NCI-H2196 treated with DMSO at 0.1 percent for 48 hours (cell line): ENCODE results near the gene CD163.
"Not testable (repeated sequence)": the region's sequence is repeated elsewhere in the genome, so short reads cannot be mapped to it uniquely, and the experiment has no call there.

Experiments
- DNase-seq: peaks from one replicate; lab custom pipeline; 2025; ENCODE audit not compliant: unreplicated experiment; lab: John Stamatoyannopoulos, UW

The CD163 gene

DNA sequence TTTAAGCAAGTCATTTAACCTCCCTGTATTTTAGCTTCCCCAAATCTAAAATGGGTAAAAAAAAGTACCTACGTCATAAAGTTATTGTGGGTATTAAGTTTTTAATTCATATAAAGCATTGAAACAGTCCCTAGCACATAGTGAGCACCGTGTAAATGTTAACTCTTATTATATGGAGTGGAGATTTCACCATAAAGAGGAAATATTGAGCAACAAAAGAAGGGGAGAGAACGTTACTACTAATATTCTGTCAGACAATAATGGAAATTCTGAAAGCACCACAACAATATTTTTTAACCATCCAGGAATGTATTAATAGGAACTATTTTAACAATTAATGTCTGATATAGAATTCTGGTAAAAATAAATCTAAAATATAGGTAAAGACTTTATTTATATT lies 51.8 kb downstream of the CD163 start:
- no peak for DNase-seq

DNA sequence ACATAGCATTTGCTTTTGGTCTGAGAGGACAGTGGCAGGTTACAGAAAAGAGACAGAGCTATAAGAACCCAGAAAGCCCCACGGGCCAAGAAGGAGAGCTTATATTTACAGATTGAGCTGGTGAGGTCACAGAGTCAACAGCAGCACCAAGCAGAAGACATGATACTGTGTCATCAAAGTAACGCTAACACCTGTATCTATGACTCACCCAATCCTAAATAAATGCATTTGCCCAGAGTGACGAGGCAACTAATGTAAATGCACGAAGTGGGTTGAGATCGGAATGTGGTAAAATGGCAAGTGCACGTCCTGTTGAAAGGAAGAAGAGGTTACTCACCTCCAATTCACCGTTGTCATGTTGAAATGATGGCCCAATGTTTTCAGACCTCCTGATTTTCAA lies 52.9 kb downstream of the CD163 start:
- no peak for DNase-seq

DNA sequence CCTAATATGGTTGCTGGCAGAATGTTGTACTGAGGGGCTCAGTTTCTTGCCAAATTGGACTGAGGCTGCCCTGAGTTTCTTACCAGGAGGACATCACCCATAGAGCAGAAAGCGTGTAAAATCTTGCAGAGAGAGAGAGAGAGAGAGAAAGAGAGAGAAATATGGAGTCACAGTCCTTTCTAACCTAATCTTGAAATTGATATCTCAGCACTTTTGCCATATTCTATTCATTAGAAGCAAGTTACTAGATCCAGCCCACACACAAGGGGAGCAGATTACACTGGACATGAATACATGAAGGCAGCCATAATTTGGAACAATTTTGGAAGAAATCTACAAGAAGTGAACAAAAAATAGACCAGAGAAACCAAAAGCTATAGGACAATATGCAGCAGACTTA lies 55.5 kb downstream of the CD163 start:
- no peak for DNase-seq

DNA sequence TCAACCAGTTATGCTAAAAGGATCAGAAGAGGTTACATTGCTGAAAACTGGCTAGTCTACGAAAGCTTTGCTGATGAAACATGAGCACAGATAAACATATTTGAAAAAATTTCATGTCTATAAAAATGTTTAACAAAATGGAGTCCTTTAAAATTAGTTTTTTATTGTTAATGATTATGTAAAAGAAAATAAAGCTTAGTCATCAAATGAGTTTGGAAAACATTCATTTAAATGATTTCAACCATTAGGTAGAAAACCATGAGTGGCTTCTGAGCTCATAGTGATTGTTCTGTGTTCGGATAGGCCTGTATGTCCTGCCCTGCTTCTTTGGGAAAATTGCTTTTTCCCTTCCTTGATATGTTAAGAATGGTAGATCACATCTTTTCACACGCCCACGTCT lies 59.0 kb downstream of the CD163 start:
- no peak for DNase-seq

DNA sequence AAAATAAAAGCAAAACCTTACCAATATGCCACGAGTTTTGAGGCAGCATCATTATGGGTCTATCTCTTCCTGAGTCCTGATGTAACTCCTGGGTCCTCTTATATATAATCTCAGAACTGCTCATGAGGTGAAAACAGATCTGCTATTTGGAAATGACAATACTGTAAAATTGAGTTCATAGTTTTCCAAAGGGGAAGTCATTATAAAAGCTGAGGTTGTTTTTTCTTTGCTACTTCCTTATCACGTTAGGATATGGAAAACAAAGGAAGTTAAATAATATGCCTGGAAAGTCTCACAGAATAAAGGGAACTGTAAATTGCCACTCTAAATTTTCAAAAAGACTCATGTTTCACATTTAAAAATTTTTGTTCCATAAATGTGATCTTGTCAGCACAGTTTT lies 59.5 kb downstream of the CD163 start, which contains the start of gene CD163L1:
TSS of gene CD163L1 (minus strand) at position 78 of the 400 bp plus-strand sequence. CDS start at position 52, 26 bp downstream.
- DNase-seq, result no peak

DNA sequence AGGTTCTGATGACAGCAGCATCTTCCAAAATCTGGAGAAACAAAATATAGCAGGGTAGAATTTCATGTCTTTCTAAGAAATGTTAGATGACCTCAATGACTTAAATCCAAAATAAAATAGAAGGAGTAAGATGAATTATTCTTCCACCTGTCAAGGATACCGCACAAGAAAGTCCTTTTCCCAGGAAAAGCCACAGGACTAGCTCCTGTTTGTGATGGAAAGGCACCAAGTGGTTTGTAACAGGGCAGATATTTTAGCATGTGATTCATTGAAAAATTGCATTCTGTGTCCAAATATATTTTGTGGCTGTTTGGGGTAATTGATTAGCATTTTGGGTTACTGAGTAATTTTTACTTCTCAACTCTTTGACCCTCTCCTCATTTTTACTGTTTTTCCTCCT lies 62.4 kb downstream of the CD163 start:
- no peak for DNase-seq

DNA sequence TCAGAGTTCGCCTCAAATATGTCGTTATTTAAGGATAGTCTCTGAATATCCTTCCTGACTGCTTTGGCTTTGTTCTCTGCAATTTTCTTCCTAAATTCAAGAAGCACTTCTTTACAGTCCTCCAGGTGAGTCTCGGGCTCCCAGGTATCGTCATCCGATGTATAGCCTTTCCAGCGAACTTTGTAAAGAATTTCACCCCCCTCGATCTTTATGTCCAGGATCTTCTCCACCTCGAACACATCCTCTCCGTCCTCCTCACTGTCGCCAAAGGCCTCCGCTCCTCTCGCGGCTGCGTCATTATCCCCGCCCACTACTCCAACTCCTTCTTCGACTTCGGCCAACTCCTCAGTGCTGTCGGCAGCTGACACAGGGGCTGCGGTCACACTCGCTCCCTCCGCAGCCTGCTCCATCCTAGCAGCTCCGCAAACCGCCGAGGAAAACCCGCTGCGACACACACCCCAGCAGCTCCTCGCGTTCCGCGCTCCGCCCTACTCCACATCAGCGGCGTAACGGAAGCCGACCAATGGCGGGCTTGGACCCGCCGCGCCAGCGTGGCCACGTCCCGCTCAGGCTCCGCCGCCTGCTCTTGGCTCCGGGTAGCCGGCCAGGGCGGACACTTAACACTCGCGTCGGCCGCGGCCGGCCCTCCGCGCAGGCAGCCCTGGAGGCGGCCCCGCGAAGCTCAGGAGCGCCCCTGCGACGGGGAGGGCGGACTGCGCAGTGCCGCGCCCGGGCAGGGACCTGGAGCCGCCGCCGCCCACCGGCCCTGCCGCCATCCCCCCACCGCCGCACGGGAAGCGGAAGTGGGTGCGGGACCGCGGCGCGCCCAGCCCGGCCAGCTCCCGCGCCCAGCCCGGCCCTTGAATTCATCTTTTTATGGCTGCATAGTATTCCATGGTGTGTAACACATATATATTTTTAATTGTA lies 63.7 kb downstream of the CD163 start:
- no peak for DNase-seq

DNA sequence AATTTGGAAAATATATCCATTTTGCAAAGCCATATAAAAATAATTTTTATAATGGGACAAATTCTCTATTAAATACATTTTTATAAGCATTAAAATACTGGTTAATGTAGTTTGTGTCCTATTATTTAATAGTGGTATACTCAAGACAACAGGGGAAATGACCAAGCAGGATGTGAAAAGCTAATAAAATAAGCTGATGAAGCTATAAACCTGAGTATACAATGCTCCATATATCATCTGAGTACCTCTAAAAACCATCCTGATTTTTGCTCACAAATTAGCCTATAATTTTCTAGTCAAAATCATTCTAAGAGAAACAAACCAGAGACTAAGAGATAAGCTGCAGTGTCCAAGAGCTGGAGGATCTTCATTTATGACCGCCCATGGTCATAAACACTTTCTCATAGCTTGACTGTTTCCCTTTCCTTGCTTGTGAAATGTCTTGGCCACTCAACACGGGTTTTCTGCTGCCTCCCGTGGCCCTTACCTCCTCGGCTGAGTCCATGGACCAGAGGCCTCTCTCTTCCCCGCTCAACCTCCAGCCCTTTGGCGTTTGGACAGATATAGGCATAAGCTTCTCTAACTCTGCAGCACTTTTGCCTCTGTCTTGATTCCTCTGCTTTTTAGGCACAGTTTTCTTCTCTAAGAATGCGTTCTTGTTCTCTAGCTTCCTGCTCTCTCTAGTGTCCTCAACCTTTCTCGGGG lies 65.1 kb downstream of the CD163 start:
- DNase-seq, result not testable (repeated sequence)

DNA sequence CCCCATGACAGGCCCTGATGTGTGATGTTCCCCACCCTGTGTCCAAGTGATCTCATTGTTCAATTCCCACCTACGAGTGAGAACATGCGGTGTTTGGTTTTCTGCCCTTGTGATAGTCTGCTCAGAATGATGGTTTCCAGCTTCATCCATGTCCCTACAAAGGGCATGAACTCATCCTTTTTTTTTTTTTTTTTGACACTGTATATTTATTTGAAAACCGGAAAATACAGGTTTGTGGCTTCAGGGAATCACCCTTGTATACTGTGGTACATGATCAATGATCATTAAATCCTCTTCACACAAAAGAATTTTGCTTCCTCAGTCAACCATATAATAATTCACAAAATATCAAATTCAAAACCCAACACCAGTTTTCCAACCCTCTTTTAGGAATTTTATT lies 66.1 kb downstream of the CD163 start:
- not testable (repeated sequence) for DNase-seq

DNA sequence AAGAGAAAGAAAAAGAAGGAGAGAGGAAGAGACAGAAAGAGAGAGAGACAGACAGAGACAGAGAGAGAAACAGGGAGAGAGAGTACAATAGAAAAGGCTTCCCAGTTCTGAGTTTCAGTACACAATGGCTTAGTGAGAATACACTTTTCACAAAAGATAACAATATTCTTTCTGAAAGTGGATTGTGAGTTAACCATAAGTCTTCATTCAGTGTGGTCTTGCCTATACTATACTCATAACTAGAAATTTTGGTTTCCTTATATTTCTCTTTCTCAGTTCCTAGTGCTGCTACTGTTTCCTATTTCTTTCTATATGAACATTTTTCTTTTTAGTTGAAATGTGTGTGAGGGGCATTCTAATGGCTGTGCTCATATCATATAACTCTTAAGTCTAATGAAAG lies 68.9 kb downstream of the CD163 start:
- no peak for DNase-seq

DNA sequence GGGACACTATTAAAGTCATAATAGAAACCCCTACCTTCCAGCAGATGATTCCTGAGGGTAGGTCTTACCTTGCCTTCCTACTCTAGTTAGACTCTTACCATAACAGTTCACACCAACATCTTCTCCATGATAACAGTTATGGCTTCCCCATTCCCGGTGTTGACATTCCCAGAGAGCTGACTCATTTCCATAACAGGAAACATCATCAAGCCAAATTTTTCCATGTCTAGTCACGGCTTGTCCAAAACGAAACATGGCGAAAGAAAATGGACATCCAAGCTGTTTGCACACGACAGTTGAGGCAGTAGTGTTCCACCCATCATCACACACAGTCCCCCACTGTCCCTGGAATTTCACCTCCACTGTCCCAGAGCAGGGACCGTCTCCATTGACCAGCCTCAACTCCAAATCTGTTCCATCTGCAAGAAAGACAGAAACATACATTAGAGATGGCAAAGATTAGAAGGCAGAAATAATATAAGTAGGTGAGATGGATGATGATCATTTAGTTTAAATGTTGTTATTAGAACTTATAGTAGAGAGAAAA lies 70.2 kb downstream of the CD163 start:
- DNase-seq, result no peak

DNA sequence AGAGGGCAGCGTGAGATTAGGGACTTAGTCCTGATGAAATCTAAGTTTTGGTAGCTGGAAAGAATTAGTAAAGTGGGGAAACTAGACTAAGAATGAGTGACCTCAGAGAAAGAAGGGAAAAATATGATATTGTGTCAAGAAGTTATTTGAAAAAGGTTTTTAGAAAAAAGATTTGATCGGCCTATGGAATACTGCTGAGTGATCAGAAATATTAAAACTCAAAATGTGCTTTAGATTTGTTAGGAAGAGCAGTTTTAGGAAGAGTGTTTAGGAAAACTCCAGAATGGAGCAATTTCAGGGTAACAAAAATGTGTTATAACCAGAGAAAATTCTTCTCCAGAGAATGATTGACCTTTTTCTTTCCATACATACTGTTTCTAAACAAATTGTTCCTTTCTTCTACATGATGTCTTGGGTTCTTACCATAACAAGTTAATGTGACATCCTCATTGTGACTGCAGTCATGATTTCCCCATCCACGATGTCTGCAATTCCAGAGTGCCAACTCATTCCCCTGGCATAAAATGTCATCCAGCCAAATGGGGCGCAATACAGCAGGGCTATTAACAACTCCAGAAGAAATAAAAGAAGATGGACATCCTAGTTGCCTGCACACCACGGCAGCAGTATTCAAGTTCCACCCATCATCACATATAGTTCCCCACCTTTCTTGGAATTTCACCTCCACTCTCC lies 71.4 kb downstream of the CD163 start:
- DNase-seq, result no peak
